GM10266 (cell line): Measurements from ENCODE around the gene ERBB3.
"Not testable (repeated sequence)": the region's sequence is repeated elsewhere in the genome, so short reads cannot be mapped to it uniquely, and the experiment has no call there.

Experiments
- DNase-seq: peaks from one replicate; pipeline ENCODE4 v3.0.0; 2012; ENCODE audit errors: extremely low spot score
- CTCF ChIP-seq: IDR thresholded peaks from 2 replicates; pipeline ENCODE4 v1.5.1; 2012; ENCODE audit warnings: mild to moderate bottlenecking, low read depth; ENCODE audit not compliant: control insufficient read depth, insufficient read depth; ENCODE audit errors: missing control alignments

The ERBB3 gene

GRCh38 chr12:56062996-56063395, 17.0 kb upstream of the ERBB3 start:
- TF ChIP-seq CTCF, result no peak
- no peak for DNase-seq

GRCh38 chr12:56071648-56072047, 8.3 kb upstream of the ERBB3 start:
- TF ChIP-seq CTCF, result no peak
- no peak for DNase-seq

GRCh38 chr12:56074396-56074795, 5.6 kb upstream of the ERBB3 start:
- no peak for TF ChIP-seq CTCF
- DNase-seq, result no peak

- DNase-seq, result not testable (repeated sequence)
Observed at GRCh38 chr12:56077966-56078365, 2.0 kb upstream of the ERBB3 start.

GRCh38 chr12:56078427-56078826, 1.5 kb upstream of the ERBB3 start:
- no peak for DNase-seq
- TF ChIP-seq CTCF, result no peak

- peak; percentile 63 for TF ChIP-seq CTCF
- peak; percentile 83 for DNase-seq
Observed at GRCh38 chr12:56078931-56079722, 838 bp upstream of the ERBB3 start.

GRCh38 chr12:56080556-56081138, 682 bp downstream of the ERBB3 start:
- TF ChIP-seq CTCF, result no peak
- no peak for DNase-seq
